ENCODE data around the gene FNDC3B.
"Not testable (repeated sequence)": the region's sequence is repeated elsewhere in the genome, so short reads cannot be mapped to it uniquely, and the experiment has no call there.

The FNDC3B gene

DNA sequence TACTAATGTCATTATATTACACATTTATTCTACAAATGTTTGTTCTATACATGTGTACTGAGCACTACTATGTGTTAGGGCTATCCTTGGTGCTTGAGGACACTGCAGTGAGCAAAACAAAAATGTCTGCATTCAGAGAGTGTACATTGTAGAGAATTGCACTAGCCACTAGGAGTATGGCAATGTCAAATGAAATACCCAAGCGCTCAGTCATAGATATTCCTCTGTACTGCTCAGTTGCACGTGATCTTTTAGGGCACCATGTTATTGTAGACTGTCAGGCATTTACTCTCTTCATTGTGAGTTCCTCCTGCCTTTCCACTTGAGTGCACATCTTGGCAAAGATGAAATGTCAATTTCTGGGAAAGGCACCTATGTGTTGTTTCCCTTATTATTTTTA is 36.8 kb downstream of the FNDC3B start:
- DNase-seq, result no peak

DNA sequence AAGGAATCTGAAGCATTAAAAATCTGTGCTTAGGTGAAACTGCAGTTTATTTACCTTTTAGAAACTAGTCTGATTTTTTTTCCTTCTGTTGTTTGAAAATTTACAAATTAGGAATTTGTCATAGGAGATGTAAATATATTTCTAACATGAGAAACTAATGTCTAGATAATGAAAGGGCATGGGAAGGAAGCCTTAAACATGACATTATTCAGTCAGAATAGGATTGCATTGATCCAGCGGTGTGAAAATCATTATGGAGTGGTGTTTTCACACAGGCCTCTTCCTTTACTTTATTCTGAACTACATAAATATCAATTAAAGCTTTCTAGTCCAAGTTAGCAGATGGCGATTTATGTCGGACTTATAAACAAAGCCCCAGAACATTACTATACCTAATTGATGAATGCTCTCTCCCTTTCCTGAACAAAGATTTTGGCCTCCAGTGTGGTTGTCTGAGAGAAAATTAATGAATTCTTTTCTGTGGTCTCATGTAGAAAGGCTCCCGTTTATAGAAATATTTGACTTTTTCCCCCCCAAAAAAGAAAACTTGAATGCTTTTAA is 37.9 kb downstream of the FNDC3B start:
- no peak for DNase-seq

DNA sequence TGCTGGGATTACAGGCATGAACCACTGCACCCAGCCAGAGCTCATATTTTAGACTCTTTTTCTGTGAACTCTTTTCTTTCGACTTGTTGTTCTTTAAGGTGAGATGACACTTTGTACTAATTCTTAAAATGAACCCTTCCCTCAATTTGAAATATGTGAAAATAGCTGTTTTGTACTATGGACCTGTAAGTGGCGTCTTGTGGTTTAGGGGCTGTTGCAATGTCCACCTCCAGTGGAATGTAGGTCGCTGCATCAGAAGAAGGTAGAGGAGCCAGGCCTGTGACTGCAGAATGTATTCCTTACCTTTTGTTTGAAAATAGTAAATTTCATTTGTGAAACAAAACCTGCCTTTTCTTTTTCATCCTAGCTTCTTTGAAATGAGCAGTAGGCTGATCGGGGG is 38.9 kb downstream of the FNDC3B start:
- no peak for DNase-seq

DNA sequence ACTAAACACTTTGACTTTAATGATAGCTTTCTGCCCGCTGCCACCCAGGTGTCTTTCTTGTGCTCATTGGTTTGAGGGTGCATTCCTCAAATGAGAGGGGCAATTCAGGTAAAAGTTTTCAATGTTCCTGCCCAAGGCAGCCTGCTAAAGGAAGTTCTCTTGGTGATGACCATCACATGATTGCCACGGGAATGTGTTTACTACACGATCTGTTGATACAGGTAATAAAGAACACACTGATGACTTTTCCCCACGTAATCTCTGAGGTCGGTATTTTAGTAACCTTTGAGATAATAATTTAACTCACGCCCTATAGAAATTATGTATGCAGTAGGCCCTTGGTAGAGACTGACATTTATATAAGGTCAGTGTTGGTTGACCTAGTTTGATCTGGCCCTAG is 39.3 kb downstream of the FNDC3B start:
- DNase-seq, result no peak

DNA sequence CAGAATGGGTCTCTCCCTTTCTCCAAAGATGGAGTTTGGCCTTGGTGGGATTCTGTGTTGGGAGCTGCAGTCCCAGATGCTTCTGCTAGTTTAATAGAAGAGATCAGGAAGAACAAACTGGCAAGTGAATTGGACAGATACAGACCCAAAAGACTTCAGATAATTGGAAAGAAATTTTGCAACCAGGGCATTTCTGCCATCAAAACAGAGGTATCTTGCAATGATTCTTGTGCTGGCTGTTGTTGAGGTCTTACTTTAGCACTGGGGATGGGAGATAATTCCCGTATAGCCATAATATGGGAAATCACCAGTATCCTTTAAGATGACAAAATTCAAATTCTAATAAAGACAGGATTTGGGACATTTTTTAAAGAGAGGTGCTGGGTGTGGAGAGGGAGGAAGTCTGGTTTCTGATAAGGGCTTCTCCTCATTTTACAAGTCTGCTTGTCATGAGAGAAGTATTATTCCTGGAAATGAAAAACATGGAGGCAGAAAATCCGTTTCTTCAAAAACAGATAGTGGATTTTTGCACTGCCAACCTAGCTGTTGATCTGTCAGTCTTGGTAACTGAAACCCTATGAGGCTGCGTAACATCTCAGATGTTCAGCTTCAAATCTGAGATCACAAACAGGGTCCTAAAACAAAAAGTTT is 40.1 kb downstream of the FNDC3B start:
- DNase-seq, result no peak

DNA sequence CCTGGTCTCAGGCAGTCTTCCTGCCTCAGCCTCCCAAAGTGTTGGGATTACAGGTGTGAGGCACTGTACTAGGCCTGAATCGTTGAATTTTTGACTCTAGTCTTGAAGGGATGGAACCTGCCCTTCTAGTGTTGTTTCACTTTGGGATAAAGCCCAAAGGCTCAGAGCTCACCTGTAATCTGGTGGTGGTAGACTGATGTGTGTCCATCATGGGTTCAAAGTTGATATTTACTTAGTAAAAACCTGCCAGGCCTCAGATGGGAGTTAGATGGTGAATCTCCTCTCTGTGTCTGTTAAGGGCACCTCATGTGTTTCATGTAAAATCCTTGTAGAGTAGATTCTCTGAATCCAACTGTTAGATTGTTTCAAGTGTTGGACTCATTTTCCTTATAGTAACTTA is 41.1 kb downstream of the FNDC3B start:
- DNase-seq, result no peak

DNA sequence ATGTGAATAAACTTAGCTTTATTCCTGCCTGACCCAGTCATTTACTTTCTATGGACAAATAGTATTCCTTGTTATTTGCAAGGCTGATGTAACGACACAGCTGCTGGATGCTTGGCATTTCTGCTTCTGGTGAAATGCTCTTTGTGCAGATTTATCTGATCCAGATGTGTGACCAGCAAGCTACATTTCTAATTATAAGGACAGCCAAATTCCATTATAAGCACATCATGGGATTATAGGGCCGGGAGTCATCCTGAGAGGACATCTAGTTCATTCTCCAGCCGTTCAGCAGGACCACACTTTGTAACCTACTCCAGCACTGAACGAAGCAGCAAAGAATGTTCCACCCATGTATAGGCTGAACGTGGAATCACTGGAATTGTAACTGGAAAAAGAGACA is 42.9 kb downstream of the FNDC3B start:
- no peak for DNase-seq

DNA sequence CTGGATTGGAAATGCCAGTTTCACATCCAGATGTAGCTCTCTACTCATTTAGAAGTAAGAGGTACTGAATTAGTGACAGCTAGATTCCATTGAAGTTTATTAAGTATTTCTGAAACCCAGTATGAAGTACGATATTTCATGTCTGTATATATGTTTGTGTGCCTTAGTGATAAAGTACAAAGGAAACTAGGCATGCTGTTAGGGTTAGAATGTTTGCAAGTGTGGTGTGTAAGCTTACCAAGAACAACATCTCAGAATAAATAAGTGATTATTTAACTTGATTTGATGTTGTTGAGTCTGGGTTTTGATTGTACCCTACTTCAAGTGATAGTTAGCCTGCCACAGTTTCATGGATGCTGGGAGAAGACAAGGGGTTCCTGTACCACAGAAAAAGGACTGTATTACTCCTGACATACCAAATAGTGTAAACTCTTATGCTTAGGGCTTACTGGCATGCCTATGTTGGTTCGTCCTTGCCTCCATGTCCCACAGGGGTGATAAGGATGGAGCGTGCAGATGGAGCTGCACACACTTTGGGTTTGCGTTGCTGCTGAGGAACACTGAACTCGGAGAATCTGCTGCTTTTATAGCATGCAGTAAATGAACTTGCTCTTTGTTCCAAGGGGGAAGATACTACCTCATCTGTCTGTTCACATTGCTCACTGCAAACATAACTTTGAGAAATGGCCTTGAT is 43.6 kb downstream of the FNDC3B start:
- DNase-seq, result no peak

DNA sequence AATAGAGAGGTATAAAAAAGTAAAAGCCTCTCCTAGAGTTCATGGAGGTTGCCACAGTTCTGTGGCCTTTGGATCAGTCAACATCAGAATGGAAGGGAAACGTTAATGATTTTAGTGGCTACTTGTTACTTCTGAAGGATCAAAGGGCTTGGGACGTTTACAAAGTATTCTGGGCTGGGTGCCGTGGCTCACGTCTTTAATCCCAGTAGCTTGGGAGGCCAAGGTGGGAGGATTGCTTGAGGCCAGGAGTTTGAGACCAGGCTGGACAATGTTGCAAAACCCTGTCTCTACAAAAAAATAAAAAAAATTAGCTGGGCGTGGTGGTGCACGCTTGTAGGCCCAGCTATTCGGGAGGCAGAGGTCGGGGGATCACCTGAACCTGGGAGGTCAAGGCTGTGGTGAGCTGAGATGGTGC is 44.6 kb downstream of the FNDC3B start:
- no peak for DNase-seq

DNA sequence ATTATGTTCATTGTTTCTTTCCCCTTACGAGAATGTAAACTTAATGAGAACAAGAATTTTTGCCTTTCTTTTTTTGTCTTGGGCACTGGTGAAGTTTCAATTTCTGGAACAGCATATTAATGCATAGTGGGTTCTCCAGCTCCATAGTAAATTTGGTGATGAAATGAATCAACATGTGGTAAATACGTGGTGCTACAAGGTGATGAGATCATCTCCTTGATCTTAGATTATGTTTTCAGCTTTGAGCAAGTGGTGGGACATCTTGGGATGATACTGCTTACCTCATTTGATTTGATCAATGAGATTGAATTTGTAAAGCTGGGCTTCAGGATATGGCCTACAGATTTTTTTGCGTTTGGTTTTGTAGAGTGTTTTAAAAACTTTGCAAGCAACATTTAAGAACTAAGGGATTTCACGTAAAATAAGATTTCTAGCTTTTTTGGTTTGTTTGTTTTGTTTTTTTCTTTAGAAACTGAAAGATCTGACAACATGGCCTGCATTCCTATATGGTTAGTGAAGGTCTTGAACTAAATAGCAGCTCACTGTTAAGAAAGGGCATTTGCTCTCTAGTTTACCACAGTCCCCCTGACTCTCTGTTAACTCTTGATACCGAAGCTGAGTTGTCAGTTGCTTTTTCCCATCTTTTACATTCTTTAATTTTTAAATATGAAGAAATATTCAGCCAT is 45.6 kb downstream of the FNDC3B start:
- DNase-seq, result no peak

DNA sequence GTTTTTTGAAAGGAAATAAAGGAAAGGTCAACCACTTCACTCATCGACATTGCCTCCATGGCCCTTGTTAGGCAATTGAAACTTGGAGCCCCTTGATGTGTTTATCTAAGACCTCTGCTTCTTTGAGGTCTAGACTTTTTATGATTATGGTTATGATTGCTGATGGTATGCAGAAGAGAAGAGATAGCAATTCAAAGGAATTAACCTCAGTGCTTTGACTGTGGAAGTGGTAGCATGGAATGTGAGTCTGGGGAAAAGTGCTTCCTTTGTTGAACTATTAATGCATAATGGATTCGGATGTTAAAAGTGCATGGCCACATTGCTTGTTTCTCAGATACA is 46.1 kb downstream of the FNDC3B start:
- no peak for DNase-seq

DNA sequence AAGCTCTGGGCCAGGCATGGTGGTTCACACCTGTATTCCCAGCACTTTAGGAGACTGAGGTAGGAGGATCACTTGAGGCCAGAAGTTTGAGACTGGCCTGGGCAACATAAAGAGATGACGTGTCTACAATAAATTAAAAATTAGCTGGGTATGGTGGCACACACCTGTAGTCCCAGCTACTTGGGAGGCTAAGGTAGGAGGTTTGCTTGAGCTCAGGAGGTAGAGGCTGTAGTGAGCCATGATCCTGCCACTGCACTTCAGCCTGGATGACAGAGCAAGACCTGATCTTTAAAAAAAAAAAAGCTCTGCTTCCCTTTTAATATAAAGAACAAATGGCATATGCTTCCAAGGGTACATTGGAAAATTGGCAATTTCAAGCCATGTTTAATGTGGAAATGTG is 46.7 kb downstream of the FNDC3B start:
- DNase-seq, result no peak

DNA sequence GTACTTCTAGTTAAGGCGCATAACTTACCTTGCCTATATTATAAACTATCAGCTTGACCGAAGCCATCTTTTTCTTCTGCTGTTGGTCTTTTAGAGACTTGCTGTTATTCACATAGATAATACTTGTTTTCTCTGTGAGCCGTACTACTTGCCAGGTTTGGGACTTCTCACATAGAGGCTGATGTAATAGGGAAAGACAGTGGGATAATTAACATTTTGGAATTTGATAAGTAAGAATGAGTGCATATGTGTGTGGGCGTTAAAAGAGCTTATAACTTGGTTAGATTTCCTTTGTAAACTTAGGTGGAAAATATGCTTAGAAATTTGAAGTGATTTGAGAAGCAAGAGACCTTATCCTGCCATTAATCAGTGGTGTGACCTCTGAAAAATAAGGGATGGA is 47.8 kb downstream of the FNDC3B start:
- no peak for DNase-seq

DNA sequence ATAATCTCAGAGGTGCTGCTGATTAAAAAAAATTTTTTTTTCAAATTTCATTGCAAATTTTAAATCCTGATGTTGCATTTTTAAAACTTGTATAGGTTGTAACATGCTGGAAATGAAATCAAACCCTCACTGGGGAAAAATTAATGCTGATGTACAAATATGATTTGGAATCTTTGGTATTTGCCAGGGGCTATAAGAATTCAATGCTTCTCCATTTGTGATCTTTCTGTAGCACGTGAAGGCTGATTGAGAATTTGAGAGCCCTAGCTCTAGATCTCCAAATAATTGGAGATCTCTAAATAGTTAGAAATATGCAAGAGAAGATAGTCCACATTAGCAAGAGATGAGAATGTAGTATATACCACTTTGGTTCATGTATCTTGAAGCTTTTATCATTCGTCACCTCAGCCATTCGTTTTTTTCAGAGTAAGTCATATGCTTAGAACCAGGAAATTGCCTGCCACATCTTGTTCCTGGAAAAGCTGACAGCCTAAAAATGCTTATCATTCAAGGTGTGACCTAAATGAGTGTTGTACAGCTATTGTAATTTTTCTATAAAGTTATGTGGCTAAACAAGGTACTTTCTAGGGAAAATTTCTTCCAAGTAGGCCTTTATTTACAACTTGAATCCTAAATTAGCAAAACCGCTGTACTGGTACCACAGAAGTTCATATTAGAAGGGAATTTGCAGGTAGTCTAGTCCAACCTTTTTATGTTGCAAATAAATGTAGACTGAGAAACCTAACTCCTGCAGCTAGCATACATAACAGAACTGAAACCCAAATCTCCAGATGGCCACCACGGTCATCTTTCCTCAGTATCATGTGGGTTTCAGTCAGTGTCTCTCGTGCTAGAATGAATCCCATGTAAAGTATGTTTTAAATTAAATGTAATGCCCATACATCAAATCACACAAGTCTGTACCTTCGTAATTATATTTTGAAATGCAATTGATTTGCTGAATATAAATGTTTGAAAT is 48.5 kb downstream of the FNDC3B start:
- no peak for DNase-seq

DNA sequence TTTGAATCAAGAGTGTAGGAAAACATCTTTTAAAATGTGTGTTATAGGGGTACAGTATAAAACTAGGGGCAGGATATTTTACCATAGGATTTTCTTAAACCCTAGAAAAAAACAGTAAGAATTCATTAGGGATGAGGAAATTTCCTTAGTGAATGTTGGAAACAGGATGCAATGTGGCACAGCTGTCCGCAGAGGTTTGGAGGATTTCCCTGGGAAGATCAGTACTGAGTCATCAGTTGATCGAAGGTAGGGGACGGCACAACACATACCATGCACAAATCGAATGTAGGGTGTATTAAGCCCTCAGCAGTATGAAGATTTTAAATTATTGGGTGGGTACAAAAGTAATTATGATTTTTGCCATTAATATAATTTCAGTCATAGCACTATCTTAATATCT is 49.9 kb downstream of the FNDC3B start:
- no peak for DNase-seq

DNA sequence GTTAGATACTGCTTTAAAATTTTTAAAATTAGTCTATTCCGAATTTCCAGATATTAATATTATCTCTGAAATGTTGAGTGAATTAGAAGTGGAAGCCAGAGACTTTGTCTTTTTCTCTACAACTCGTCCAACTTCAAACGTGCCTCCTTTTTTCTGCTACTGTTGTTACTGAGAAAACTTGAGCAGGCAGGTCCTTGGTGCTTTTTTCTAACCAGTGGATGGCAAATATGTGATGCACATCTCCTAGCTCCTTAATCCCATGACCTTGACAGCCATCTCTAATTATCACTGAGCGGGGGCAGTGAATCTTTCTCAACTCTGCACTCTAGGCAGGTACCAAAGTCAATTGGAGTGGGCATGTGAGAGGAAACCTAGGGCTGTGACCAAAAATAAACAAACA is 50.7 kb downstream of the FNDC3B start:
- no peak for DNase-seq

DNA sequence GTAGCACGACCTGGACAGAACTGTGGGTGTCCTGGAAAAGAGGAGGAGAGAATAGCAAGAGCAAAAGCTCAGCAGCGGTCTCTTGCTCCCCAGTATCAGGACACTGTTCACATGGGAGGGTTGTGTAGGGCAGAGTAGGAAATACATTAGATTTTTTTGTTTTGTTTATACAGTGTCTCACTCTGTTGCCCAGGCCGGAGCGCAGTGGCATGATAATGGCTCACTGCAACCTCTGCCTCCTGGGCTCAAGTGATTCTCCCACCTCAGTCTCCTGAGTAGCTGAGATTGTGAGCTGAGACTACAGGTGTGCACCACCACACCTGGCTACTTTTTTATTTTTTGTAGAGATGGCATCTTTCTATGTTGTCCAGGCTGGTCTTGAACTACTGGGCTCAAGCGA is 53.3 kb downstream of the FNDC3B start:
- DNase-seq, result no peak

DNA sequence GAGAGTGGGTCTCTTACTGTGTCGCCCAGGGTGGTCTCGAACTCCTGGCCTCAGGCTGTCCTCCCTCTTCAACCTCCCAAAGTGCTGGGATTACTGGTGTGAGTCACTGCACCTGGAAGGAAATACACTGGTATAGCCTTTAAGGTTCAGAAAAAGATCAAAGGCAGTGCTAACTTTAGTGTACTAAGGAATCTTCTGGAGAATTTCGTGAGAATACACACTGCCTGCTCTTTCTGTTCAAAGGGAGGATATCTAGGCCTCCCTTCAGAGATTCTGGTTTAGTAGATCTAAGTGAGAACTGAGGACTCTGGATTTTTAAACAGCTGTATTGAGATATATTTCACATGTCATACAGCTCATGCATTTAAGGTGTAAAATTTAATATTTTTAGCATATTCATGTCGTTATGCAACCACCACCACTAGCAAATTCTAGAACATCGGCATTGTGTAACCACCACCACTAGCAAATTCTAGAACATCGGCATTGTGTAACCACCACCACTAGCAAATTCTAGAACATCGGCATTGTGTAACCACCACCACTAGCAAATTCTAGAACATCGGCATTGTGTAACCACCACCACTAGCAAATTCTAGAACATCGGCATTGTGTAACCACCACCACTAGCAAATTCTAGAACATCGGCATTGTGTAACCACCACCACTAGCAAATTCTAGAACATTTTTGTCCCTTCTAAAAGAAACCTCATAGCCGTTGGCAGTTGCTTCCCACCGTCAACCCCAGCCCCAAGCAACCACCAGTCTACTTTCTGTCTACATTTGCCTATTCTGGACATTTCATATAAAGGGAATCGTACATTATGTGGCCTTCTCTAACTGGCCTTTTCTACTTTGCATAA is 54.4 kb downstream of the FNDC3B start:
- not testable (repeated sequence) for DNase-seq

DNA sequence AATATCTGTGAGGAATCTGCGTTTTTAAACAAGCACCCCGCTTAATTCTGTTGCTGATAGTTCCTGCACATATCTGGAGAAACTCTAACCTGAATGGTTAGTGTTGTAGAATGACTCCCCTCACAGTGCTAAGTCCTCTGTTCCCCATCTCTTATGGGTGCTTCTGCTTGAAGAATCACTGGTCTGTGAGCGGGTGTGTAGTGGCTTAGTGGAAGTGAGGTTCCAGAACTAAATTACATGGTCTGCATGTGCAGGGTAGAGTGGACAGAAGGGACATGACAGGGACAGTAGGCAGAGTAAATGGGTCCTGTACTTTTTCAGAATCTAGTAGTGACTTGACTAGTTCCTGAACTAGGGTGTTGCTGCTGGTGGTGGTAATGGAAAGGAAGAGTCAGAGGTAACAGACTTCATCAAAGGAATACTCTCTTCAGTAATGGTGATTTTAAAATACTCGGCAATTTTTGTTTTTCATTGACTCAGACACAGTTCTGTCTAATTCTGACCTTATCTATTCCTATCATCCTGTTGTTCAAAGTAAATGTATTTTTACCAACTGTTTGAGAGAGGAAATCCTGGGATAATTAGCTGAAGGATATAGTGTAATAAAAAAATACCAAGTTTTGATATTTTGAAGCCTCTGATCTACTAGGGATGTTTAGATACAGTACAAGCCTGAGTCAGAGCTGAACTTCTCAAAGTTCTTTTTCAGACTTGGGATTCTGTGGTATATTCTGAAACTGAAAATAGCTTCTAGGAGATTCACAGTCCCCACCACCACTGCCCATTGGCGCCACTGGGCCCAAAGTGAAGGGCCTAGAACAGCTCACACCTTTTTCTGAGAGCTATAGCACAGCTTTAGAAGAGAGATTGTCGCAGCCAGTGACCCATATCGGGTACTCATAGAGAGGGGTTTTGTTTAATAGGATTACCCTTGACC is 55.5 kb downstream of the FNDC3B start:
- DNase-seq, result no peak

DNA sequence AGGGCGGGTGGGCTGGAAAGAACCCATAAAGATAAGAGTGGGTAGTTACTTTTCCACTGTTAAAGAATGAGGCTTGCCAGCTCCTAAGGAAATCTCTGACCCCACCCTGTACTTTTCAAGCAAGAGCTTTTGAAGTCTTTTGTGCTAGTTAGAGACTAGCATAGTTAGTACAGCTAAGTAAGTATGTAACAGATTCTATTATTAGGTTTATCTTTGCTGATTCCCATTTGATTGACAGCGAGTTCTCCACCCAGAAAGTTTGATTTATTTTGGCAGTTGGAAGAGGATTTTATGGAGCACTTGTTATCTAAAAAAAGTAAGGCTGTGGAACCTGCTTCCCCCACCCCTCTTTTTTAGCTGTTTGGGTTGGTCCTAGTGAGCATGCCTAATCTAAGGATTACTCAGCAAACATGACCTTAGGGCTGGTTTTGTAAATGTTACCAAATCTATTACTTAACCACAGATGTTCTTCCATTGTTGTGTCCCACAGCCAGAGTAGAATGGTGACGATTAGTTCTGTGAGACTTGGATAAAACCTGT is 57.6 kb downstream of the FNDC3B start:
- DNase-seq, result peak; percentile 49

DNA sequence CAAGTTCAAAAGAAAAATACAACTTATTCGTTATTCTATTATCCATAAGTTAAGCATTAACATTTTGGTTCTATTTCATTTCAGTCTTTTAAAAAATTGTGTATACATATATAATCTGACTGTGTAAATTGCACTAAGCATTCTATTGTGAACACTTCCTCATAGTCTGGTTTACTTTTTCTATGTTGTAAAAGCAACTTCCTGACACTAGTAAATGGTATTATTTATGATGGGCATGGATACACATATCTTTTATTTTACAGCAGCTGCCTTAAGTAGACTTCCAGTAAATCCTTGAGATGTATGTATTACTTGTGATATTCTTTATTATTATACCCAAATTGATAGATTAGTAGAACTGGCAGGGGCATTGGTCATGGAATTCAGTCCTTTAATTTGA is 58.2 kb downstream of the FNDC3B start:
- no peak for DNase-seq

All from NCI-H774 (cell line).